ENCODE measurements around the gene KIF4B.
"Not testable (repeated sequence)": the region's sequence is repeated elsewhere in the genome, so short reads cannot be mapped to it uniquely, and the experiment has no call there.

DNA sequence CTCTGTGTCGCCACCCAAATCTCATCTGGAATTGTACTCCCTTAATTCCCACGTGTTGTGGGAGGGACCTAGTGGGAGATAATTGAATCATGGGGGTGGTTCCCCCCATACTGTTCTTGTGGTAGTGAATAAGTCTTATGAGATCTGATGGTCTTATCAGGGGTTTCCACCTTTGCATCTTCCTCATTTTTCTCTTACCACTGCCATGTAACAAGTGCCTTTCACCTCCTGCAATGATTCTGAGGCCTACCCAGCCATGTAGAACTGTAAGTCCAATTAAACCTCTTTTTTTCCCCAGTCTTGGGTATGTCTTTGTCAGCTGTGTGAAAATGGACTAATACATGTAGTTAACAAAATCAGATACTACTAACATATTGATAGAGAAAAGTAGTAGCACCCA, 35.3 kb upstream of the KIF4B start:
- not testable (repeated sequence) for TF ChIP-seq YY1 (IDR thresholded peaks at IDR 0.05; ENCODE audit: insufficient read depth, insufficient read length); SUZ12 (IDR thresholded peaks at IDR 0.05; ENCODE audit: extremely low read depth, insufficient read depth, insufficient read length); ZNF274 (IDR thresholded peaks at IDR 0.05; ENCODE audit: low read depth, low read length)

Data from NT2/D1 (cell line).